ENCODE results near the gene KCNIP3.
"Not testable (repeated sequence)": the region's sequence is repeated elsewhere in the genome, so short reads cannot be mapped to it uniquely, and the experiment has no call there.

The KCNIP3 gene

DNA sequence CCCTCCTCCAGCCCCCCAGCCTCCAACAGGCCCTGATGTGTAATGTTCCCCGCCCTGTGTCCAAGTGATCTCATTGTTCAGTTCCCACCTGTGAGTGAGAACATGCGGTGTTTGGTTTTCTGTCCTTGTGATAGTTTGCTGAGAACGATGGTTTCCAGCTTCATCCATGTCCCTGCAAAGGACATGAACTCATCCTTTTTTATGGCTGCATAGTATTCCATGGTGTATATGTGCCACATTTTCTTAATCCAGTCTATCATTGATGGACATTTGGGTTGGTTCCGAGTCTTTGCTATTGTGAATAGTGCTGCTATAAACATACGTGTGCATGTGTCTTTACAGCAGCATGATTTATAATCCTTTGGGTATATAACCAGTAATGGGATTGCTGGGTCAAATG, 58.3 kb downstream of the KCNIP3 start:
- H3K27me3 ChIP-seq (ENCODE audit: control insufficient read depth, insufficient read depth, low read length); H3K9me3 ChIP-seq (ENCODE audit: control insufficient read depth, insufficient read depth, low read length); H3K4me1 ChIP-seq (ENCODE audit: control insufficient read depth, insufficient read depth, low read length); H3K9ac ChIP-seq (ENCODE audit: low read depth, low read length); H3K4me3 ChIP-seq (ENCODE audit: low read depth, low read length); H3K36me3 ChIP-seq (ENCODE audit: control insufficient read depth, insufficient read depth, low read length): not testable (repeated sequence)

- no peaks in the 10 kb centered on the region for H3K4me1 ChIP-seq (ENCODE audit: control insufficient read depth, insufficient read depth, low read length)
- no peak overlapping the region for H3K9ac ChIP-seq (ENCODE audit: low read depth, low read length)
- H3K4me3 ChIP-seq (ENCODE audit: low read depth, low read length): no peak overlapping the region
- no peaks in the 10 kb centered on the region for H3K9me3 ChIP-seq (ENCODE audit: control insufficient read depth, insufficient read depth, low read length)
- H3K27me3 ChIP-seq (ENCODE audit: control insufficient read depth, insufficient read depth, low read length): no peaks in the 10 kb centered on the region
- no peaks in the 10 kb centered on the region for H3K36me3 ChIP-seq (ENCODE audit: control insufficient read depth, insufficient read depth, low read length)
Measured at GRCh38 chr2:95356821-95357700, 59.9 kb downstream of the KCNIP3 start.

GRCh38 chr2:95357717-95358280, 60.7 kb downstream of the KCNIP3 start:
- H3K4me1 ChIP-seq (ENCODE audit: control insufficient read depth, insufficient read depth, low read length): no peaks in the 10 kb centered on the region
- H3K4me3 ChIP-seq (ENCODE audit: low read depth, low read length): no peak overlapping the region
- H3K9ac ChIP-seq (ENCODE audit: low read depth, low read length): no peak overlapping the region
- no peaks in the 10 kb centered on the region for H3K9me3 ChIP-seq (ENCODE audit: control insufficient read depth, insufficient read depth, low read length)
- H3K36me3 ChIP-seq (ENCODE audit: control insufficient read depth, insufficient read depth, low read length): no peaks in the 10 kb centered on the region
- H3K27me3 ChIP-seq (ENCODE audit: control insufficient read depth, insufficient read depth, low read length): no peaks in the 10 kb centered on the region

- Histone ChIP-seq H3K9me3 (ENCODE audit: control insufficient read depth, insufficient read depth, low read length) (no peaks in the 10 kb centered on the region), H3K4me3 (ENCODE audit: low read depth, low read length) (no peak overlapping the region), H3K36me3 (ENCODE audit: control insufficient read depth, insufficient read depth, low read length) (no peaks in the 10 kb centered on the region), H3K9ac (ENCODE audit: low read depth, low read length) (no peak overlapping the region), H3K27me3 (ENCODE audit: control insufficient read depth, insufficient read depth, low read length) (no peaks in the 10 kb centered on the region), H3K4me1 (ENCODE audit: control insufficient read depth, insufficient read depth, low read length) (no peaks in the 10 kb centered on the region)
Measured at GRCh38 chr2:95359031-95359430, 61.9 kb downstream of the KCNIP3 start.

- H3K4me1 ChIP-seq (ENCODE audit: control insufficient read depth, insufficient read depth, low read length): no peaks in the 10 kb centered on the region
- no peaks in the 10 kb centered on the region for H3K36me3 ChIP-seq (ENCODE audit: control insufficient read depth, insufficient read depth, low read length)
- no peak overlapping the region for H3K9ac ChIP-seq (ENCODE audit: low read depth, low read length)
- H3K27me3 ChIP-seq (ENCODE audit: control insufficient read depth, insufficient read depth, low read length): no peaks in the 10 kb centered on the region
- no peak overlapping the region for H3K4me3 ChIP-seq (ENCODE audit: low read depth, low read length)
- no peaks in the 10 kb centered on the region for H3K9me3 ChIP-seq (ENCODE audit: control insufficient read depth, insufficient read depth, low read length)
Measured at GRCh38 chr2:95359501-95359930, 62.4 kb downstream of the KCNIP3 start.

- no peak overlapping the region for H3K4me3 ChIP-seq (ENCODE audit: low read depth, low read length)
- no peaks in the 10 kb centered on the region for H3K9me3 ChIP-seq (ENCODE audit: control insufficient read depth, insufficient read depth, low read length)
- H3K27me3 ChIP-seq (ENCODE audit: control insufficient read depth, insufficient read depth, low read length): no peaks in the 10 kb centered on the region
- no peak overlapping the region for H3K9ac ChIP-seq (ENCODE audit: low read depth, low read length)
- no peaks in the 10 kb centered on the region for H3K36me3 ChIP-seq (ENCODE audit: control insufficient read depth, insufficient read depth, low read length)
- H3K4me1 ChIP-seq (ENCODE audit: control insufficient read depth, insufficient read depth, low read length): no peaks in the 10 kb centered on the region
Measured at GRCh38 chr2:95361216-95361980, 64.3 kb downstream of the KCNIP3 start.

DNA sequence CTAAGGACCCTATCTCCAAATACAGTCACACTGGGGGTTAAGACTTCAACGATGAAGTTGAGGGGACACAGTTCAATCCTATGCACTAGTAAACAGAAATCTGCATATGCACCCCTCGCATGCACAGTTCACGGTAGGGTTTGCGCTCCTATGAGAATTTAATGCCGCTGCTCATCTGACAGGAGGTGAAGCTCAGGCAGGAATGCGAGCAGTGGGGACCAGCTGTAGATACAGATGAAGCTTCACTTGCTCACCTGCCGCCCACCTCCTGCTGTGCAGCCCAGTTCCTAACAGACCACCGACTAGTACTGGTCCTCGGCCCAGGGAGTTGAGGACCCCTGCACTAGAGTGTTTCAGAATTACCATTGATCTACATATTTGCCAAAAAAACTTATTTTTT, 65.3 kb downstream of the KCNIP3 start:
- Histone ChIP-seq H3K4me1 (ENCODE audit: control insufficient read depth, insufficient read depth, low read length) (no peaks in the 10 kb centered on the region), H3K36me3 (ENCODE audit: control insufficient read depth, insufficient read depth, low read length) (no peaks in the 10 kb centered on the region), H3K4me3 (ENCODE audit: low read depth, low read length) (no peak overlapping the region), H3K27me3 (ENCODE audit: control insufficient read depth, insufficient read depth, low read length) (no peaks in the 10 kb centered on the region), H3K9ac (ENCODE audit: low read depth, low read length) (no peak overlapping the region), H3K9me3 (ENCODE audit: control insufficient read depth, insufficient read depth, low read length) (no peaks in the 10 kb centered on the region)

- Histone ChIP-seq H3K4me3 (ENCODE audit: low read depth, low read length) (no peak overlapping the region), H3K36me3 (ENCODE audit: control insufficient read depth, insufficient read depth, low read length) (no peaks in the 10 kb centered on the region), H3K27me3 (ENCODE audit: control insufficient read depth, insufficient read depth, low read length) (no peaks in the 10 kb centered on the region), H3K9me3 (ENCODE audit: control insufficient read depth, insufficient read depth, low read length) (no peaks in the 10 kb centered on the region), H3K9ac (ENCODE audit: low read depth, low read length) (no peak overlapping the region), H3K4me1 (ENCODE audit: control insufficient read depth, insufficient read depth, low read length) (no peaks in the 10 kb centered on the region)
Measured at GRCh38 chr2:95366514-95366913, 69.4 kb downstream of the KCNIP3 start.

GRCh38 chr2:95372216-95372829, 75.2 kb downstream of the KCNIP3 start:
- H3K4me1 ChIP-seq (ENCODE audit: control insufficient read depth, insufficient read depth, low read length): no peaks in the 10 kb centered on the region
- no peaks in the 10 kb centered on the region for H3K36me3 ChIP-seq (ENCODE audit: control insufficient read depth, insufficient read depth, low read length)
- no peaks in the 10 kb centered on the region for H3K27me3 ChIP-seq (ENCODE audit: control insufficient read depth, insufficient read depth, low read length)
- H3K4me3 ChIP-seq (ENCODE audit: low read depth, low read length): no peak overlapping the region
- H3K9me3 ChIP-seq (ENCODE audit: control insufficient read depth, insufficient read depth, low read length): no peaks in the 10 kb centered on the region
- H3K9ac ChIP-seq (ENCODE audit: low read depth, low read length): no peak overlapping the region

- no peaks in the 10 kb centered on the region for H3K4me1 ChIP-seq (ENCODE audit: control insufficient read depth, insufficient read depth, low read length)
- H3K9me3 ChIP-seq (ENCODE audit: control insufficient read depth, insufficient read depth, low read length): no peaks in the 10 kb centered on the region
Measured at GRCh38 chr2:95372845-95373244, 75.7 kb downstream of the KCNIP3 start.

GRCh38 chr2:95374029-95374428, 76.9 kb downstream of the KCNIP3 start:
- Histone ChIP-seq H3K9ac (ENCODE audit: low read depth, low read length) (no peak overlapping the region), H3K36me3 (ENCODE audit: control insufficient read depth, insufficient read depth, low read length) (no peaks in the 10 kb centered on the region), H3K27me3 (ENCODE audit: control insufficient read depth, insufficient read depth, low read length) (no peaks in the 10 kb centered on the region), H3K9me3 (ENCODE audit: control insufficient read depth, insufficient read depth, low read length) (no peaks in the 10 kb centered on the region), H3K4me1 (ENCODE audit: control insufficient read depth, insufficient read depth, low read length) (no peaks in the 10 kb centered on the region), H3K4me3 (ENCODE audit: low read depth, low read length) (no peak overlapping the region)

More at GRCh38 chr2:95372845-95373244, 75.7 kb downstream of the KCNIP3 start:
- Histone ChIP-seq H3K27me3 (ENCODE audit: control insufficient read depth, insufficient read depth, low read length) (no peaks in the 10 kb centered on the region), H3K4me3 (ENCODE audit: low read depth, low read length) (no peak overlapping the region), H3K9ac (ENCODE audit: low read depth, low read length) (no peak overlapping the region), H3K36me3 (ENCODE audit: control insufficient read depth, insufficient read depth, low read length) (no peaks in the 10 kb centered on the region)

Data from iPS-15b (cell line).